Spleen (tissue), 7 donors: ENCODE measurements around the gene ABLIM3.

ENCODE experiments used
- POLR2A ChIP-seq, 3 donors: fragments of 450-650 bp; IDR thresholded peaks; one replicate each; pipeline ENCODE4 v1.5.1; 2017; ENCODE audit warnings: antibody characterized with exemption in 3 of 3, mild to moderate bottlenecking in 1 of 3
- TF ChIP-seq, protein P1 (sequence below), 11 experiments: fragments of 200-600 bp in 7 of 11; fragments of 450-650 bp in 4 of 11; sonication (generic) in 4 of 11; IDR thresholded peaks in 8 of 11; conservative IDR thresholded peaks in 3 of 11; 1 replicate in 7 of 11; 2 replicates in 4 of 11; pipeline versions ENCODE4 v1.4.0 to v1.8.0; 2016 to 2021; ENCODE audit warnings: antibody characterized with exemption in 11 of 11, inconsistent platforms in 4 of 11, mild to moderate bottlenecking in 1 of 11
- donor health status: DM: no; HTN: no; CAD: no; lungs with moderate emphysema.
- donor health status: DM: no; HTN: no; CAD: no.
- donor health status: DM: no; HTN: no; CAD: no.

GRCh38 chr5:149211566-149211965 is 70.3 kb downstream of the ABLIM3 start:
- TF ChIP-seq, protein P1, sequence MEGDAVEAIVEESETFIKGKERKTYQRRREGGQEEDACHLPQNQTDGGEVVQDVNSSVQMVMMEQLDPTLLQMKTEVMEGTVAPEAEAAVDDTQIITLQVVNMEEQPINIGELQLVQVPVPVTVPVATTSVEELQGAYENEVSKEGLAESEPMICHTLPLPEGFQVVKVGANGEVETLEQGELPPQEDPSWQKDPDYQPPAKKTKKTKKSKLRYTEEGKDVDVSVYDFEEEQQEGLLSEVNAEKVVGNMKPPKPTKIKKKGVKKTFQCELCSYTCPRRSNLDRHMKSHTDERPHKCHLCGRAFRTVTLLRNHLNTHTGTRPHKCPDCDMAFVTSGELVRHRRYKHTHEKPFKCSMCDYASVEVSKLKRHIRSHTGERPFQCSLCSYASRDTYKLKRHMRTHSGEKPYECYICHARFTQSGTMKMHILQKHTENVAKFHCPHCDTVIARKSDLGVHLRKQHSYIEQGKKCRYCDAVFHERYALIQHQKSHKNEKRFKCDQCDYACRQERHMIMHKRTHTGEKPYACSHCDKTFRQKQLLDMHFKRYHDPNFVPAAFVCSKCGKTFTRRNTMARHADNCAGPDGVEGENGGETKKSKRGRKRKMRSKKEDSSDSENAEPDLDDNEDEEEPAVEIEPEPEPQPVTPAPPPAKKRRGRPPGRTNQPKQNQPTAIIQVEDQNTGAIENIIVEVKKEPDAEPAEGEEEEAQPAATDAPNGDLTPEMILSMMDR (IDR thresholded peaks at IDR 0.05 in 8 of 11, conservative IDR thresholded peaks at IDR 0.05 in 3 of 11), result no peak
- TF ChIP-seq POLR2A (IDR thresholded peaks at IDR 0.05), result no peak
